KMS-11 (cell line): Measurements from ENCODE around the gene DSCAM.

Experiments used
- H2AFZ ChIP-seq: fragments of 200-600 bp; sonication (generic); 2 replicates; pipeline ENCODE4 v1.6.1; 2016; ENCODE audit warnings: antibody characterized with exemption, mixed run types, low read depth
- H3K27ac ChIP-seq: fragments of 200-600 bp; sonication (generic); 2 replicates; pipeline ENCODE4 v1.6.1; 2016; ENCODE audit warnings: mild to moderate bottlenecking, mixed run types
- H3K27me3 ChIP-seq: fragments of 200-600 bp; sonication (generic); 2 replicates; pipeline ENCODE4 v1.6.1; 2017; ENCODE audit warnings: mild to moderate bottlenecking, low read depth, mixed run types, moderate library complexity; ENCODE audit not compliant: insufficient read depth
- H3K36me3 ChIP-seq: fragments of 200-600 bp; sonication (generic); 2 replicates; pipeline ENCODE4 v1.6.1; 2017; ENCODE audit warnings: mild to moderate bottlenecking, mixed run types; ENCODE audit not compliant: insufficient read depth
- H3K4me1 ChIP-seq: fragments of 200-600 bp; sonication (generic); 2 replicates; pipeline ENCODE4 v1.6.1; 2016; ENCODE audit warnings: mild to moderate bottlenecking, low read depth, mixed run types; ENCODE audit not compliant: poor library complexity, severe bottlenecking
- H3K4me2 ChIP-seq: fragments of 200-600 bp; sonication (generic); 2 replicates; pipeline ENCODE4 v1.7.0; 2016; ENCODE audit warnings: mild to moderate bottlenecking, mixed run types
- H3K4me3 ChIP-seq: fragments of 200-600 bp; sonication (generic); IDR thresholded peaks from 2 replicates; pipeline ENCODE4 v1.6.1; 2017; ENCODE audit warnings: low read depth, low read length, mixed read lengths; ENCODE audit not compliant: insufficient read depth
- H3K79me2 ChIP-seq: fragments of 200-600 bp; sonication (generic); 2 replicates; pipeline ENCODE4 v1.6.1; 2016; ENCODE audit warnings: low read depth, mixed run types; ENCODE audit not compliant: insufficient read depth
- H3K9ac ChIP-seq: fragments of 200-600 bp; sonication (generic); 2 replicates; pipeline ENCODE4 v1.6.1; 2016; ENCODE audit warnings: mild to moderate bottlenecking, mixed run types
- H4K20me1 ChIP-seq: fragments of 200-600 bp; sonication (generic); 2 replicates; pipeline ENCODE4 v1.6.1; 2016; ENCODE audit warnings: mild to moderate bottlenecking, mixed run types; ENCODE audit not compliant: insufficient read depth
- CTCF ChIP-seq: fragments of 200-600 bp; sonication (generic); conservative IDR thresholded peaks from 2 replicates; pipeline ENCODE4 v1.6.1; 2017; ENCODE audit warnings: low read depth, mild to moderate bottlenecking, antibody characterized with exemption, low read length, moderate library complexity, mixed read lengths

The DSCAM gene

DNA sequence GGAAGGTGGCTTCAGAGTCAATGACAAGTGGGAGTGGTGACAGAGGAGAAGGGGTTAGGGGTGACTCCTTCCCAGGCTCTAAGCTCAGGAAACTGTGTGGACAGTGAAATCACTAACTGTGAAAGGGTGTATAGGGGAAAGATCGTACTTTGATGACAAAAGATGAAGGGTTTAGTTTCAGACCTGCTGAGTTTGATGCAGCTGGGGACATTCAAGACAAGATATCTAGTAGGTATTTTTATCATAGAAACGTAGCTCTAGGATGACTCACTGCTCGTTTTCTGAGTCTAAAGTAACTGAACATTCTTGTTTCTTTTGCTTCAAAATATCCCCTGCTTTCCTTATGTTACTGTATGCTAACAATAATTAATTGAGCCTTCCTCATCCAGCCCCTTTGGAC is 830.7 kb downstream of the DSCAM start:
- H3K4me3 ChIP-seq: no peak overlapping the region
- TF ChIP-seq CTCF: no peak
- H3K9ac ChIP-seq: no peak overlapping the region
- H3K4me1 ChIP-seq: no peaks in the 10 kb centered on the region
- no peaks in the 10 kb centered on the region for H3K27me3 ChIP-seq
- no peaks in the 10 kb centered on the region for H3K36me3 ChIP-seq
- H3K79me2 ChIP-seq: no peaks in the 10 kb centered on the region
- H4K20me1 ChIP-seq: no peaks in the 10 kb centered on the region
- H3K27ac ChIP-seq: no peak overlapping the region
- H3K4me2 ChIP-seq: no peak overlapping the region
- no peak overlapping the region for H2AFZ ChIP-seq

GRCh38 chr21:40015818-40016217 is 831.1 kb downstream of the DSCAM start:
- no peaks in the 10 kb centered on the region for H3K4me1 ChIP-seq
- no peaks in the 10 kb centered on the region for H3K79me2 ChIP-seq
- no peaks in the 10 kb centered on the region for H3K36me3 ChIP-seq
- H3K27me3 ChIP-seq: no peaks in the 10 kb centered on the region
- H3K9ac ChIP-seq: no peak overlapping the region
- H2AFZ ChIP-seq: no peak overlapping the region
- no peaks in the 10 kb centered on the region for H4K20me1 ChIP-seq
- H3K4me2 ChIP-seq: no peak overlapping the region
- H3K4me3 ChIP-seq: no peak overlapping the region
- no peak for TF ChIP-seq CTCF
- no peak overlapping the region for H3K27ac ChIP-seq

- Histone ChIP-seq H3K79me2 (no peaks in the 10 kb centered on the region), H2AFZ (no peak overlapping the region), H3K27me3 (no peaks in the 10 kb centered on the region), H3K36me3 (no peaks in the 10 kb centered on the region), H3K9ac (no peak overlapping the region), H3K4me3 (no peak overlapping the region), H3K4me2 (no peak overlapping the region), H3K27ac (no peak overlapping the region), H3K4me1 (no peaks in the 10 kb centered on the region), H4K20me1 (no peaks in the 10 kb centered on the region)
- no peak for TF ChIP-seq CTCF
Measured at GRCh38 chr21:40014394-40014793, 832.6 kb downstream of the DSCAM start.

DNA sequence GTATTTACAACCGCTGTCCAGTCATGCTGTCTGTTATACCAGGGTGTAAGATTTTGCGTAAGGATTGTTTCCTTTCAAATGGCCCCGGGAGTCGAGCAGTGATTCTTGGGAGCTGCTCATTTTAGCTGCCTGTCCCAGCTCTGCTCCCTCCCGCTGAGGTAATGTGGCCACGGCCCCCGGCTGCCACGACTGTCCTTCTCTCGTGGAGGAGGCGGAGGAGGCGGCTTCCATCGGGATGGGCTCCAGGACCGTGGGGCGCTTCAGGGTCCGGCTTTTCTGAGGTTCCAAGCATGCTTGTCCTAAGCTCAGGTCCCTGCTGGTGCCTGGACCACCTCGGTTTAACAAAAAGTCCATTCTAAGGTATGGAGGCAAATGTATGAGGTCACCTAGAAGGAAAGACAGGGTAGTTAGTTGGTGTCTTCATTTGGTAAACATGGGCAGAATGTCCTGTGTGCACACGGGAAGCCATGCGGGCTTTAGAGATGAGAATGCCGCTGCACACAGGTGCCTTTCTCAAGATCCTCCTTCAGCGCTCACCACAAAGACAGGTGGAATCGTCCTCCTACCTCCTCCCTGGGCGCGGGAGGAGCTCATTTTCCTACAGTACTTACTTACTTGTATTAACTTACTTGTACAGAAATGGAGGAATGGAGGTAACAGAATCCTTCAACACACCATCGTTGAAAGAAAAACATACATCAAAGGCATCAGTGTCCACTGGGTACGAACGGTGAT is 833.8 kb downstream of the DSCAM start:
- Histone ChIP-seq H3K4me3 (no peak overlapping the region), H3K27ac (no peak overlapping the region), H3K4me2 (no peak overlapping the region), H3K9ac (no peak overlapping the region), H2AFZ (no peak overlapping the region), H3K27me3 (no peaks in the 10 kb centered on the region), H3K36me3 (no peaks in the 10 kb centered on the region), H3K79me2 (no peaks in the 10 kb centered on the region), H3K4me1 (no peaks in the 10 kb centered on the region), H4K20me1 (no peaks in the 10 kb centered on the region)
- TF ChIP-seq CTCF: no peak
